ENCODE results near the gene GUCY2C.

Gene GUCY2C

DNA sequence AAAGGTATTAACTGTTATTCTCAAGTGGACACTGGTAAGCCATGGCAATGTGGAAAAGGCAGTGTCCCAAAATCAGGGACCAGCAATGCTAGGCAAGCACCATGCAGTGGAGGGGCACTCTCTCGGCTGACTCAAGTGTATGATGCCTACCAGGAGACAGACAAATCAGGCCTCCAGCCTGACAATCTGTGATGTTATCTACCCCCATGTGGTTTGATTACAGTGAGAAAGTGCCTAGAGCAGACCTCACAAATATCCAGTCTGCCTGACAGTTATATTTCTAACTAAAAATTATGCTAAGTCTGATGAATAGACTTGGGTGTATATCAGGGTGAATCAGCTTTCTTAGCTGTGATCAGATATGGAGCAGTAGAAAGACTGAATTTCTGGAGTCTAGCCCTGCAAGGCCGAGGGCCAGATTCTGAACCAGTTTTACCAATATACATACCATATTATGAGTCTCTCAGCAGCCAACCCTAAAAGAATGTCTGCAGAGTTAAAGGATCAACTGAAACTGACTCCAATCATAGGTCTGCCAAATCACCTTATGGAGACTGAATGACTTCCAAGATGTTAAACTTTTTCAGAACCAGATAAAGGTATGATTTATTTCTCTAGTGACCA is 132.0 kb downstream of the GUCY2C start:
- TF ChIP-seq RAD21 (IDR thresholded peaks at IDR 0.05; ENCODE audit: low read depth), result no peak
- no peak for TF ChIP-seq YY1 (IDR thresholded peaks at IDR 0.05; ENCODE audit: low read depth)
- TF ChIP-seq CEBPB (IDR thresholded peaks at IDR 0.05), result no peak
- no peak for TF ChIP-seq TEAD4 (IDR thresholded peaks at IDR 0.05)

DNA sequence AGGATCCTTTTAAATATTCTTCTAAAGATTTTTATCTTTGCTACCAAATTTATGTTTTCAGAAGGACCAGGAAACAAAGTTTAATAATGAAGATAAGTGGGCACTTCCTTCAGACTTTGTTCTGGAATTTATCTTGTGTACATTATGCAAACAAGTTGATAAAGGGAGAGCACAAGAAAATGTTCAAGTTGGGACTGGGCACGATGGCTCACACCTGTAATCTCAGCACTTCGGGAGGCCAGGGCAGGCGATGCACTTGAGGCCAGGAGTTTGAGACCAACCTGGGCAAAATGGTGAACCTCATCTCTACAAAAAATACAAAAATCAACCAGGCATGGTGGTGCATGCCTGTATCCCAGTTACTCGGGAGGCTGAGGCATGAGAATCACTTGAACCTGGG is 133.4 kb downstream of the GUCY2C start:
- no peak for TF ChIP-seq CEBPB (IDR thresholded peaks at IDR 0.05)
- no peak for TF ChIP-seq TEAD4 (IDR thresholded peaks at IDR 0.05)
- TF ChIP-seq, protein P1, sequence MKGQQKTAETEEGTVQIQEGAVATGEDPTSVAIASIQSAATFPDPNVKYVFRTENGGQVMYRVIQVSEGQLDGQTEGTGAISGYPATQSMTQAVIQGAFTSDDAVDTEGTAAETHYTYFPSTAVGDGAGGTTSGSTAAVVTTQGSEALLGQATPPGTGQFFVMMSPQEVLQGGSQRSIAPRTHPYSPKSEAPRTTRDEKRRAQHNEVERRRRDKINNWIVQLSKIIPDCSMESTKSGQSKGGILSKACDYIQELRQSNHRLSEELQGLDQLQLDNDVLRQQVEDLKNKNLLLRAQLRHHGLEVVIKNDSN (IDR thresholded peaks at IDR 0.05), result no peak
- TF ChIP-seq, protein P2, sequence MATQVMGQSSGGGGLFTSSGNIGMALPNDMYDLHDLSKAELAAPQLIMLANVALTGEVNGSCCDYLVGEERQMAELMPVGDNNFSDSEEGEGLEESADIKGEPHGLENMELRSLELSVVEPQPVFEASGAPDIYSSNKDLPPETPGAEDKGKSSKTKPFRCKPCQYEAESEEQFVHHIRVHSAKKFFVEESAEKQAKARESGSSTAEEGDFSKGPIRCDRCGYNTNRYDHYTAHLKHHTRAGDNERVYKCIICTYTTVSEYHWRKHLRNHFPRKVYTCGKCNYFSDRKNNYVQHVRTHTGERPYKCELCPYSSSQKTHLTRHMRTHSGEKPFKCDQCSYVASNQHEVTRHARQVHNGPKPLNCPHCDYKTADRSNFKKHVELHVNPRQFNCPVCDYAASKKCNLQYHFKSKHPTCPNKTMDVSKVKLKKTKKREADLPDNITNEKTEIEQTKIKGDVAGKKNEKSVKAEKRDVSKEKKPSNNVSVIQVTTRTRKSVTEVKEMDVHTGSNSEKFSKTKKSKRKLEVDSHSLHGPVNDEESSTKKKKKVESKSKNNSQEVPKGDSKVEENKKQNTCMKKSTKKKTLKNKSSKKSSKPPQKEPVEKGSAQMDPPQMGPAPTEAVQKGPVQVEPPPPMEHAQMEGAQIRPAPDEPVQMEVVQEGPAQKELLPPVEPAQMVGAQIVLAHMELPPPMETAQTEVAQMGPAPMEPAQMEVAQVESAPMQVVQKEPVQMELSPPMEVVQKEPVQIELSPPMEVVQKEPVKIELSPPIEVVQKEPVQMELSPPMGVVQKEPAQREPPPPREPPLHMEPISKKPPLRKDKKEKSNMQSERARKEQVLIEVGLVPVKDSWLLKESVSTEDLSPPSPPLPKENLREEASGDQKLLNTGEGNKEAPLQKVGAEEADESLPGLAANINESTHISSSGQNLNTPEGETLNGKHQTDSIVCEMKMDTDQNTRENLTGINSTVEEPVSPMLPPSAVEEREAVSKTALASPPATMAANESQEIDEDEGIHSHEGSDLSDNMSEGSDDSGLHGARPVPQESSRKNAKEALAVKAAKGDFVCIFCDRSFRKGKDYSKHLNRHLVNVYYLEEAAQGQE (IDR thresholded peaks at IDR 0.05; ENCODE audit: low read depth), result no peak
- TF ChIP-seq FOXM1 (IDR thresholded peaks at IDR 0.05; ENCODE audit: borderline replicate concordance, low read depth), result no peak
- TF ChIP-seq ZBTB7A (IDR thresholded peaks at IDR 0.05; ENCODE audit: low read depth), result no peak
- TF ChIP-seq NFIC (IDR thresholded peaks at IDR 0.05), result no peak
- no peak for TF ChIP-seq CREB1 (IDR thresholded peaks at IDR 0.05; ENCODE audit: low read depth)
- no peak for TF ChIP-seq TCF12 (IDR thresholded peaks at IDR 0.05; ENCODE audit: low read depth)
- TF ChIP-seq, protein P3, sequence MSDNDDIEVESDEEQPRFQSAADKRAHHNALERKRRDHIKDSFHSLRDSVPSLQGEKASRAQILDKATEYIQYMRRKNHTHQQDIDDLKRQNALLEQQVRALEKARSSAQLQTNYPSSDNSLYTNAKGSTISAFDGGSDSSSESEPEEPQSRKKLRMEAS (IDR thresholded peaks at IDR 0.05), result no peak
- no peak for TF ChIP-seq EGR1 (IDR thresholded peaks at IDR 0.05)
- no peak for TF ChIP-seq YY1 (IDR thresholded peaks at IDR 0.05; ENCODE audit: low read depth)
- no peak for TF ChIP-seq RAD21 (IDR thresholded peaks at IDR 0.05; ENCODE audit: low read depth)
- no peak for TF ChIP-seq EP300 (IDR thresholded peaks at IDR 0.05; ENCODE audit: borderline replicate concordance)
- no peak for TF ChIP-seq TAF1 (IDR thresholded peaks at IDR 0.05; ENCODE audit: low read depth)

Measured in Ishikawa (cell line).